Memory B cell (primary cell): ENCODE data around the gene KLF6.

Experiments used
- ATAC-seq: fragments of 150-1000 bp; cut with Tn5 transposase; 2 replicates; pipeline ENCODE4 v1.10.0; 2021; ENCODE audit warnings: low read depth, mild to moderate bottlenecking, moderate library complexity
- DNase-seq, 2 donors: peaks; one replicate each; pipeline ENCODE4 v3.0.0; 2022; ENCODE audit warnings: low spot score in 2 of 2
- H3K27ac Mint-ChIP-seq: one replicate; pipeline ENCODE4 v1.8.0; 2022; ENCODE audit warnings: mild to moderate bottlenecking, moderate library complexity, mixed read lengths
- H3K27me3 Mint-ChIP-seq: one replicate; pipeline ENCODE4 v1.8.0; 2022; ENCODE audit warnings: mixed read lengths
- H3K36me3 Mint-ChIP-seq: one replicate; pipeline ENCODE4 v1.8.0; 2022; ENCODE audit warnings: mild to moderate bottlenecking, mixed read lengths
- H3K4me1 Mint-ChIP-seq: one replicate; pipeline ENCODE4 v1.8.0; 2022; ENCODE audit warnings: mixed read lengths
- H3K4me3 Mint-ChIP-seq: one replicate; pipeline ENCODE4 v1.8.0; 2022; ENCODE audit warnings: mild to moderate bottlenecking, moderate library complexity, mixed read lengths
- H3K9me3 Mint-ChIP-seq: one replicate; pipeline ENCODE4 v1.8.0; 2022; ENCODE audit warnings: mixed read lengths

The KLF6 gene

DNA sequence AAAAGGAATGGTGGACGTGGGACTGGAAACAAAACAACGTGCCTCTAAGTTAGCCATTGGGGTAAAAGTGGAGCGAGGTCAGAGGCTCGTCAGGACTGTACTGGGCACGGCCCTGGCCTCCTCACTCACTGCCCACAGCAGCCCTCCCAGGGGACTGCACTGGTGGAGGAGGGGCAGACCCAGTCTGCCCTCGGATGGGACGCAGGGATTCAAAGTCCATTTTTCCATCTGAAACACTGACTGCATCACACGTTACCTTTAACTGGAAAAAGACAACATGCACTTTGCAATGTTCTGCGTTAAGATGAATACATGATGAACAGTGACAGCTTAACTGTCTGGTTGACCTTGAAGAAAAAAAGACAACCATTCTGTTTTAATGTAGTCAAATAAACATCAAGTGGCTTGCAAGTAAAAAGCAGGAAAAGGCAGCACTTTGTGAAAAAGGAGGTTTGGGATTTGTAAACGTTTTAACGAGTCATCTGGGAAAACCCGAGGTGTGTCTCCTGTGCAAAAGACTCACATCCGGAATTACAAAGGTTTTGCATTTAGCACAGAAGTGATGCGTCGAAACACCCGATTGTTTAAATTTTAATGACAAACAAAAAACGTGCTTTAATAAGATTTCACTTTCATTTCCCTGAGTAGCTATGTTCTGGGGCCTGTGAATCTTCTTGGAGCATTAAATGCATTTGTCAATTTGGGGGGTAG is 18.8 kb downstream of the KLF6 start:
- H3K4me3 Mint-ChIP-seq = peak overlapping the region; percentile 31
- DNase-seq (no peak), ATAC-seq (peak; percentile 63)
- H3K27ac Mint-ChIP-seq = peak overlapping the region; percentile 6
- H3K9me3 Mint-ChIP-seq = peaks cover 4% of the 10 kb centered on the region
- H3K27me3 Mint-ChIP-seq = no peaks in the 10 kb centered on the region
- H3K4me1 Mint-ChIP-seq = peaks cover 12% of the 10 kb centered on the region
- no peaks in the 10 kb centered on the region for H3K36me3 Mint-ChIP-seq

DNA sequence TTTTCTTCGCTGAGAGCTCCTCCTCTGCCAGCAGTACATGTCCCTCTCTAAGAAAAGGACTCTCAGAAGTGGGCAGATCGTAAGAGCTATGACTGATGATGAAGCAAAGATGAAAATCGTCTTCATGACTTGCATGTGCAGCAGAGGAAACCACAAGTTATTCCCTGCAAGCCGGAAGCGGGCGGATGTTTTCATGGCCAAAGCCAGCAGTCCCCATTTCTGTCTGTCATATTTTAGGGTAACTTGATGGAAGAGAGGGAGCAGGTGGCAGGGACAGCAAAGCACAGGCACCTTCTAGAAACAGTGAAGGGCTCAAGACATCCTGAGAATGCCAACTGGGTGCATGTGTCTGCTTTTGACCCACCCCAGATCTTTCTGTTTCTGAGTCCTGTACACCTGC is 19.9 kb downstream of the KLF6 start:
- H3K4me3 Mint-ChIP-seq = peak overlapping the region; percentile 61
- no peak for ATAC-seq
- H3K27ac Mint-ChIP-seq = no peak overlapping the region

DNA sequence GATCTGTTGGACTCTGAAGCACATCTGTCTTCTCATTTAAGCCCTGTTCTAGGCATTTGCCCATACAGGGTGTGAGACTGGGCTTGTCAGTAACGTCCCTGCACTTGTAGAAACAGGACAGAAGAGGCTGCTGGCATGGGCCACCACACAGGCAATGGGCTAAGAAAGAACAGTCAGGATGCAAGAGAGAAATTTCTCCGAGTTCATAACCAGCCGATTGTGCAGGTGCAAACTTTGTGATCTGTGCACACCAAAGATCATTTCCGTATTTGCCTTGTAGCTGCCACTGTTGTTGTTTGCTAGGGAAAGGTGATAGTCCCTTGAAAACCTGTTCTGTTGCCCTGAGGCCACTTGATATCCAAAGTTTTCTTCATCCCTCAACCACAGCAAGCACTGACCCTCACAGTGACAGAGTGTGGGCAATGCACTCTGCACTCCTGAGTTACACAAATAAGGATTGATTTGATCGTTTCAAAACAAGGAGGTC is 20.3 kb downstream of the KLF6 start:
- H3K27me3 Mint-ChIP-seq = no peaks in the 10 kb centered on the region
- H3K27ac Mint-ChIP-seq = no peak overlapping the region
- peaks cover 20% of the 10 kb centered on the region for H3K4me1 Mint-ChIP-seq
- peaks cover 5% of the 10 kb centered on the region for H3K36me3 Mint-ChIP-seq
- DNase-seq = no peak
- ATAC-seq = no peak
- peaks cover 9% of the 10 kb centered on the region for H3K9me3 Mint-ChIP-seq
- H3K4me3 Mint-ChIP-seq = peak overlapping the region; percentile 61

More for the DNA sequence above, 19.9 kb downstream of the KLF6 start:
- Mint-ChIP-seq H3K36me3 (peaks cover 5% of the 10 kb centered on the region), H3K4me1 (peaks cover 20% of the 10 kb centered on the region), H3K9me3 (peaks cover 9% of the 10 kb centered on the region), H3K27me3 (no peaks in the 10 kb centered on the region)
- no peak for DNase-seq

DNA sequence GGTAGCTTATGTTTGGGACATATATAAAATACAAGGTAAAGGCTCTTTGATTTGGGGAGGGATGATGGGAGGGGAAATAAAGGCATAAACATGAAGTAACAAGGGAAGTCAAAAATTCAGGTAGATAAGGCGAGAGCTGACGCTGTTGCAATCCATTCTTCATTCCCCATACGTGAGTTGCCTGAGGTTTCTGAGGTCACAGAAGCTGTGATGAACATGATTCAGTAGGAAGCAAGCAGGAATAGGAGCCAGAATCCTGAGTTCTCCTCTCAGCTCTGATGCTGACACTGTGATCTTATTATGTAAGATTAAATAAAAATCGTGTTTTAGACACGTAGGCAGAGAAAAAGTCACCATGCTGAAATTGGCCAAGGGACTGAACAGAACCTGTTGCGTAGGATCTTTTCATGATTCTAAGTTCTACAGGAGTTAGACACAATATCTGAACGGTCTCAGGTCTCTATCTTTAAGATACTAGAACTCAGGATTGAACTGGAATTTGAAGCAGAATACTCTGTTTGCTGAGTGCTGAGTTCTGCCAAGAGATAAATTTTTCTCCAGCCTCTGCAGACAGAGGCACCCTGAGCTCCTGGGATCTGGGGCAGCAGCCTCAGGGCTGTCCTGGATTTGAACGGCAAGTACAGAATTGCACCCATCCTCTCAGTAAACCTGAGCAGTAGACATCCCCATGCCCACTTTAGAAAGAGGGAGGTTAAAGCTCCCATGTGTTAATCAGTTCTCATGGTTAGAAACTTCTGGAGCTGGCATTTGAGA is 21.0 kb downstream of the KLF6 start:
- no peak for DNase-seq
- H3K36me3 Mint-ChIP-seq = peaks cover 8% of the 10 kb centered on the region
- peaks cover 11% of the 10 kb centered on the region for H3K9me3 Mint-ChIP-seq
- H3K27me3 Mint-ChIP-seq = no peaks in the 10 kb centered on the region
- ATAC-seq = no peak
- H3K27ac Mint-ChIP-seq = no peak overlapping the region
- no peak overlapping the region for H3K4me3 Mint-ChIP-seq
- H3K4me1 Mint-ChIP-seq = peaks cover 25% of the 10 kb centered on the region

DNA sequence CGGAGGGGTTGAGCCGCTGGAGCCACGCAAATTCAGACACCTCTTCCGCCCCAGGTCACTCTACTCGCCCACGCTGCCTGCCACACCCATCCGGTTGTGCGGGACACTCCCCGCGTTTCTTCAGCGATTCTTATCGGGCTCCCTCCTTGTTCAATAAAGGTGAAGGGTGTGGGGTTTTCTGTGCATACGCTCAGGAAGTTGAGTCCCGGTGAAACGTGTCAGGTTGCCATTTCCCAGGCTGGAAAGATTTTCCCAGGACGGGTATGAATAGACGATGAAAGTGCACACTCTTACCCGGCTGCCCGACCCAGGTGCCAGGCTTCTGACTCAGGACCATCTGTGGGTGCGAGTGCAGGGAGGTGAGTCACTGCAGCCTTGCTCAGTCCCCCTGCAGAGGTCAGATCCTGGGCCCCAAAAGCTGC is 22.0 kb downstream of the KLF6 start:
- peaks cover 8% of the 10 kb centered on the region for H3K36me3 Mint-ChIP-seq
- peaks cover 11% of the 10 kb centered on the region for H3K9me3 Mint-ChIP-seq
- DNase-seq (no peak), ATAC-seq (no peak)
- no peaks in the 10 kb centered on the region for H3K27me3 Mint-ChIP-seq
- no peak overlapping the region for H3K27ac Mint-ChIP-seq
- H3K4me3 Mint-ChIP-seq = peak overlapping the region; percentile 59
- peaks cover 30% of the 10 kb centered on the region for H3K4me1 Mint-ChIP-seq

DNA sequence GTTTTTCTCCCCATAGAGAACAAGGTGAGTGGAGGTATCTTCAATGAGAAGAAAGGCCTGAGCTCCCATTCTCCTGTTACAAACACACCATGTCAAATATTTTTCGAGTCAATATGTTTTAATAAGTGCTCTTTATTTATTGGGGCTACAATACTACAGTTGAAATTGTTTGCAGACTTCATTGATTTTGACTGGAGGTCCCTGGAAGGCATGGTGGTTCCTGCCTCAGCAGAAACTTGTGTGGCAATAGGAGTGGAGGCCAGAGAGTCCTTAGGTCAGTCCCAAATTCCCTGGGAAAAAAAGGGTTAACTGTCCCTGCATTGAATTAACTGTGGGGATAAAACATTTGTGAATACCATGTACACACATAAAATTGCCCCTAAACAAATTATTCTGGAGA is 22.7 kb downstream of the KLF6 start:
- no peak for ATAC-seq
- H3K4me1 Mint-ChIP-seq = peaks cover 36% of the 10 kb centered on the region
- H3K27ac Mint-ChIP-seq = no peak overlapping the region
- H3K4me3 Mint-ChIP-seq = no peak overlapping the region
- H3K27me3 Mint-ChIP-seq = no peaks in the 10 kb centered on the region
- peaks cover 11% of the 10 kb centered on the region for H3K9me3 Mint-ChIP-seq
- peaks cover 8% of the 10 kb centered on the region for H3K36me3 Mint-ChIP-seq
- no peak for DNase-seq

DNA sequence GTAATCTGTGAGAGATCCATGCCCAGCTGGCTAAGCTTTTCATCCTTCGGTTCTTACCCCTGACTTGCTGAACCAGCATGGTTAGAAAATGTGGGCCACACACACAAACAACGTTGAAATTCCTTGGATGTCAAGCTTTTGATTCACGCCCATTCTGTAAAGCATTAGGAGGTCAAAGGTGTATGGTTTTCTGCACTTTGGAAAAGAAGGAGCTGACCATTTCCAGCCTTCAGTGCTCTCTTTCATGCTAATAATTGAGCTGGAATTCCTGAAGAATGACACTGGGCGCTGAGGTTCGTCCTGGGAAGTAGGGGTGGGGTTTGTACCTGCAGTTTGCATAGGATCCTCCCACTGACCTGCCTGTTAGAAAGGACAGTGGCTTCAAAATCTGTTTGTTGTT is 23.1 kb downstream of the KLF6 start:
- DNase-seq (no peak), ATAC-seq (no peak)
- Mint-ChIP-seq H3K27ac (no peak overlapping the region), H3K36me3 (peaks cover 8% of the 10 kb centered on the region), H3K9me3 (peaks cover 11% of the 10 kb centered on the region), H3K4me1 (peaks cover 40% of the 10 kb centered on the region), H3K27me3 (no peaks in the 10 kb centered on the region), H3K4me3 (no peak overlapping the region)

DNA sequence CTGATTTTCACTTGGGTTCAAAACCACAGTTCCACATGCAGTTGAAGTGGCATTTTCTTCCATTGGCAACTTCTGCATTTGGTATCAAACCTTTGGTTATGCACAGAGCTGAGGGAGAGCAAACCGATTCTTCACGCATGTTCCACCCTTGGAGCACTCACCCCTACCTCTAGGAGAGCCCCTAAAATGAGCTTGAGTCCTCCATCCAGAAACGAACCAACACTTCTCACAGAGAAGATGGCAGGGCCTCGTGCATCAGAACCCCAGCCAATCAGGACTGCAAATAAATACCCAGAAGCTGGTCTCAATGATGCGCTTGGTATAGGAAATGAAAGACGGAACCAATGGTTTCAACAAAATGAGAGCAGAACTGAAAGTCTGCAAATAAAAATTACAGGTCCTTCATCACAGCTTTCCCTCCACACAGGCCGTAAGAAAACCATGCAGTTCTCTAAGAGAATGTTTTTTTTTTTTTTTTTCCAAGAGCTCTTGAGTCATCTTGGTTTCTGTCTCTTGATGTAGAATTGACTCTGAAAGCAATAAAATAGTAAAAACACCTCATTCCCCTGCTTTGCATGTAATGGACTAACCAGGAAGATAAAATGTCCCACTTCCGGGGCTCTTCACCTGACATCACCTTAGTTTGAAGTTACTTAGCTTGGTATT is 23.9 kb downstream of the KLF6 start:
- DNase-seq (peak in 1 of 2 donors; percentile 66), ATAC-seq (peak; percentile 76)
- Mint-ChIP-seq H3K36me3 (peaks cover 10% of the 10 kb centered on the region), H3K27me3 (no peaks in the 10 kb centered on the region), H3K4me1 (peaks cover 41% of the 10 kb centered on the region), H3K4me3 (peak overlapping the region; percentile 43), H3K9me3 (peaks cover 14% of the 10 kb centered on the region), H3K27ac (peak overlapping the region; percentile 98)

DNA sequence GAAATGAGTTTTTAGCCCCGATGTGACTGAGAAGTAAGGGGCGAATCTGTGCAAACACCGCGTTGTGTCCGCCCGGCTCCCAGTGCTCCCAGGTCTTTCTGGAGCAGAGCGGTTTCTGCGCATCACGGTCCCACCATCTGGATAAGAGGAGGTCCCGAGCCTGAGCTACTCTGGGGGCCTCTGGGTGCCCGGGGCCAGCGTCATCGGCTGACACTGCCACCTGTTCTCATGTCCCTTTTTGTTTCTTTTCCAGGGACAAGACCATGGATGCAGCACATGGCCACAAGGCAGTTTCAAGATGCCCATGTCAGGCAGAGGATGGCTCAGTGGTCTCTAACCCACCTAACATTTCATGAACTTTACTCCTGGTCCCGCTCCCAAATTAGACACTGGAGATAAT is 24.9 kb downstream of the KLF6 start:
- no peaks in the 10 kb centered on the region for H3K27me3 Mint-ChIP-seq
- H3K4me3 Mint-ChIP-seq = no peak overlapping the region
- no peak for DNase-seq
- peaks cover 10% of the 10 kb centered on the region for H3K36me3 Mint-ChIP-seq
- H3K27ac Mint-ChIP-seq = peak overlapping the region; percentile 98
- H3K9me3 Mint-ChIP-seq = peaks cover 14% of the 10 kb centered on the region
- peaks cover 39% of the 10 kb centered on the region for H3K4me1 Mint-ChIP-seq
- no peak for ATAC-seq

DNA sequence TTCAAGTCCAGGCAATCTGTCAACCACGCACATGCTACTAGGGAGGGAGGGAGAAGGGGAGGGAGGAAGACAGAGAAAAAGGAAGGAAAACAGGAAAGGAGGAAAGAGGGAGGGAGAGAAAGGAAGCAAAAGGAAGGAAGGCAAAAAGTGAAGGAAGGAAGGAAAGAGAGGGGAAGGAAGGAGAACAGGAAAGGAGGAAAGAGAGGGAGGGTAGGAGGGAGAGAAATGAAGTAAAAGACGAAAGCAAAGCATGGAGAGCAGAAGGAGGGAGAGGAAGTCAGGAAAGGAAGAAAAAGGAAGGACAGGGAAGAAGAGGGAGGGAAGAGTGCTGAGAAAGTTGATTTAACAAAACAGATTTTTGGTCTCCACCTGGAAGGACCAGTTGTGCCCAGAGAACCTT is 25.6 kb downstream of the KLF6 start:
- Mint-ChIP-seq H3K4me1 (peaks cover 35% of the 10 kb centered on the region), H3K27ac (peak overlapping the region; percentile 96), H3K9me3 (peaks cover 14% of the 10 kb centered on the region), H3K4me3 (peak overlapping the region; percentile 56), H3K36me3 (peaks cover 10% of the 10 kb centered on the region), H3K27me3 (no peaks in the 10 kb centered on the region)
- DNase-seq = no peak
- ATAC-seq = no peak

DNA sequence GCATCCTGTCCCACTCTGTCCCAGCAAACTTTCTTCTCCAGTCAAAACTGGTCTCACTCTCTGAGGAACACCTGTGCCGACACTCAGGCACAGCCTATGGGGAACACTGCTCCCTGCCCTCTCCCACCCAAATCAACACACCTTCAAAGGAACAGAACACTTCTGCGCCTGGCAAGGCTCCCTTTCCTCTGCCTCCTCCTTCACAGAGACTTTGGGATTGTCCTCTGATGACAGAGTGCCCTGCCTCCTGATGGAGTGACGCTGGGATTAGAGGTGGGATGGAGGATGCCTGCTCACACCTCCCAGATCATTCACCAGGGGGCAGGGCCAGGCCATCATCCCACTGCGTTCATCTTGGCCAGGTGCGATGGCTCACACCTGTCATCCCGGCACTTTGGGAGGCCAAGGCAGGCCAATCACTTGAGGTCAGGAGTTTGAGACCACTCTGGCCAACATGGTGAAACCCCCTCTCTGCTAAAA is 26.5 kb downstream of the KLF6 start:
- Mint-ChIP-seq H3K27me3 (no peaks in the 10 kb centered on the region), H3K4me3 (peak overlapping the region; percentile 24), H3K9me3 (peaks cover 14% of the 10 kb centered on the region), H3K36me3 (peaks cover 10% of the 10 kb centered on the region), H3K4me1 (peaks cover 33% of the 10 kb centered on the region), H3K27ac (peak overlapping the region; percentile 96)
- DNase-seq = no peak
- no peak for ATAC-seq

DNA sequence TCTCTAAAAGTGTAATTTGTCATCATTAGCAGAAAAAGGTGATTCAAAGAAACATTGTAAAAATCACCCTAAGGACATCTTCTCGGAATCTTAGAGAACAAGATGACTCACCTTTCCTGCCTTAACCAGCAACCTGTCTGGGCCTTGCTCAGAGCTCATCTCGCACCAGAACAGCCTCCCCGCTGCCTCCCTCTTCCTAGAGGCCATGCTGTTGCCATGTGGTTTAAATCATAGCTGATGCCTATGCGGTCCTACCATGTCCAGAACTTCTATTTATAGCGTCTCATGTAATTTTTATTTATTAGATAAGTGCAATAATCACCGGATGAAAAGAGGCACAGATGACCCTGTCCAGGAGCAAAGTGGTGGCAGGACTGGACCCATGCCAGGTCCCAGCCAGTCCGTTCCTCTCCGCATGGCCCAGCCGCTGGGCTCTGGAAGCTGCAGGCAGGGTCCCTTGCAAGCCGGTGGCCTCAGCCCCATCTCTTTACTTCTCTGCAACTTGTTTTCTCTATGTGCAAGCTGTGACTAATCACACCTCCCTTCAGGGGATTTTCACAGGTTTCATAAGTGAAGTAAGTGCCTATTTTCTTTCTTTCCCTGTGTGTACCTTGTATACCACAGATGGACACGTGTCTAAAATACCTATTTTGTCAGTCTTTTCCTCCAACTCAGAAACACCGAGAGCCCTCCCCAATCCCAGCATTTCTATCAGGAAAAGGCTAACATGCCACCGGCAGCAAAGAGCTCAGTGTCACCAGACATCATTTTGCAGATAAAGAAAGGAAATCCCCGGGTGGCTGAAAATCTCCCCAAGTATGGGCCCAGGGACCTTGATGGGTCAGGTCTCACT is 27.1 kb downstream of the KLF6 start:
- peak in 1 of 2 donors; percentile 48 for DNase-seq
- peaks cover 12% of the 10 kb centered on the region for H3K9me3 Mint-ChIP-seq
- H3K36me3 Mint-ChIP-seq = peaks cover 10% of the 10 kb centered on the region
- peak; percentile 76 for ATAC-seq
- peak overlapping the region; percentile 52 for H3K4me3 Mint-ChIP-seq
- no peaks in the 10 kb centered on the region for H3K27me3 Mint-ChIP-seq
- peak overlapping the region; percentile 96 for H3K27ac Mint-ChIP-seq
- peaks cover 33% of the 10 kb centered on the region for H3K4me1 Mint-ChIP-seq

DNA sequence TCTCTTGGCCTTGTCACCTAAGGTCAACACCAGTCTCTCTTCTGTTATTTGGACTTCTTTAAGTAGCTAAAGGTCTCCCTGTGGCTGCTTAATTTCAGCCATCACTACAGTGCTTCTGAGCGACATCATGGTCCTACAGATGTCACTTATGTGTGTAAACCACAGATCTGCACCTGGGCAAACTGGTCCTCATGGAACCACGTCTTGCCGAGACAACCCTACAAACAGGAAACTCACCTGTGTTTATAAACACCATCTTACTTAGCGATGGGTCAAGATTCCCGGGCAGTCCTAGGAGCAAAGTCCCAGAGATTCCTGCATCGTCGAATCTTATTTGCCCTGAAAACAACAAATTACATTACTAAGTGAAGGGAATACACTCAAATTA is 27.8 kb downstream of the KLF6 start:
- peaks cover 33% of the 10 kb centered on the region for H3K4me1 Mint-ChIP-seq
- peaks cover 10% of the 10 kb centered on the region for H3K9me3 Mint-ChIP-seq
- ATAC-seq (no peak), DNase-seq (no peak)
- H3K4me3 Mint-ChIP-seq = no peak overlapping the region
- H3K27me3 Mint-ChIP-seq = no peaks in the 10 kb centered on the region
- H3K36me3 Mint-ChIP-seq = peaks cover 10% of the 10 kb centered on the region
- H3K27ac Mint-ChIP-seq = peak overlapping the region; percentile 96
